ENCODE data around the gene FER.

GRCh38 chr5:108818613-108819272 is 71.0 kb downstream of the FER start:
- TF ChIP-seq, protein P1, sequence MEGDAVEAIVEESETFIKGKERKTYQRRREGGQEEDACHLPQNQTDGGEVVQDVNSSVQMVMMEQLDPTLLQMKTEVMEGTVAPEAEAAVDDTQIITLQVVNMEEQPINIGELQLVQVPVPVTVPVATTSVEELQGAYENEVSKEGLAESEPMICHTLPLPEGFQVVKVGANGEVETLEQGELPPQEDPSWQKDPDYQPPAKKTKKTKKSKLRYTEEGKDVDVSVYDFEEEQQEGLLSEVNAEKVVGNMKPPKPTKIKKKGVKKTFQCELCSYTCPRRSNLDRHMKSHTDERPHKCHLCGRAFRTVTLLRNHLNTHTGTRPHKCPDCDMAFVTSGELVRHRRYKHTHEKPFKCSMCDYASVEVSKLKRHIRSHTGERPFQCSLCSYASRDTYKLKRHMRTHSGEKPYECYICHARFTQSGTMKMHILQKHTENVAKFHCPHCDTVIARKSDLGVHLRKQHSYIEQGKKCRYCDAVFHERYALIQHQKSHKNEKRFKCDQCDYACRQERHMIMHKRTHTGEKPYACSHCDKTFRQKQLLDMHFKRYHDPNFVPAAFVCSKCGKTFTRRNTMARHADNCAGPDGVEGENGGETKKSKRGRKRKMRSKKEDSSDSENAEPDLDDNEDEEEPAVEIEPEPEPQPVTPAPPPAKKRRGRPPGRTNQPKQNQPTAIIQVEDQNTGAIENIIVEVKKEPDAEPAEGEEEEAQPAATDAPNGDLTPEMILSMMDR (IDR thresholded peaks at IDR 0.05; ENCODE audit: poor library complexity): no peak
- TF ChIP-seq EZH2 (IDR thresholded peaks at IDR 0.05; ENCODE audit: borderline replicate concordance) (no peak), EZH2phosphoT487 (IDR thresholded peaks at IDR 0.05; ENCODE audit: low read depth, severe bottlenecking, unreplicated experiment) (no peak)
